ENCODE measurements around the gene CKAP5. TPM values are rescaled to one million over a fixed set of nuclear protein-coding genes. Genes with fewer than 3 reads are reported as not detected.

Gene CKAP5
- total RNA-seq, 1 experiment from 2014 or later, result 572 TPM

DNA sequence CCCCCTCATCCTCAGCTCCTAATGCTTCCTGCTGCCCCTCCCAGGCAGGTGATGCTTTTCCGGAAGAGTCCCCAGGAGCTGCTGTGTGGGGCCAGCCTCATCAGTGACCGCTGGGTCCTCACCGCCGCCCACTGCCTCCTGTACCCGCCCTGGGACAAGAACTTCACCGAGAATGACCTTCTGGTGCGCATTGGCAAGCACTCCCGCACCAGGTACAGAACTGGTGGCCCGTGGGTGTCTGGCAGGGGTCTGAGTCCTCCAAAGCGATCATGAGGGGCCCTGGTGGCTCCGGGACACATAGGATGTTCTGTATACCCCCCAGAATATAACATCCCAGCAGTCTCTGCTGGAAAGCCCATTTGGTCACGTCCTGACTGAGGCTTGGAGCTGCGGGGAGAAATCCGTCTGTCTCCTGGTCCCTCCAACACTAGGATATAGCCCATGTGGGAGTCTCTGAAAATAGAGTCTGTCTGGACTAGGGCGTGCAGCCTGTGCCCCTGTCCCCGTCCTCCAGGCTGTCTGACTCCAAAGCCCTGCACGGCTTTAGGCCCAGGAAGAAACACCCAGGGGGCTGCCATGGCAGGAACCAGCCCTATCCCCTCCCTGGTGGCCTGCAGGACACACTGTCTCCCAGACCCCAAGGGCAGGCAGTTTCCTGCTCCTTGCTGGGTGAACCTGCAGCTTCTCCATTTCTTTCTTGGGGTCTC lies 118.0 kb downstream of the CKAP5 start:
- no peak for DNase-seq (ENCODE audit: low spot score)
- intact Hi-C loops (cut with micrococcal nuclease; ENCODE audit: unreplicated experiment), result loop anchor here (10.0 kb wide), 1 partner anchor 343 kb away; the partner anchor contains the start of gene MDK
- Histone ChIP-seq H3K36me3 (ENCODE audit: insufficient read depth, low read length, poor library complexity, severe bottlenecking) (no peaks in the 10 kb centered on the region), H3K9me3 (ENCODE audit: low read depth, low read length, poor library complexity, severe bottlenecking) (no peaks in the 10 kb centered on the region), H3K27me3 (replicated peaks; ENCODE audit: insufficient read depth, low read depth, low read length, poor library complexity) (no peaks in the 10 kb centered on the region), H3K4me3 (ENCODE audit: low read depth, low read length, poor library complexity, severe bottlenecking) (no peak overlapping the region), H3K27ac (ENCODE audit: low read depth, low read length, poor library complexity, severe bottlenecking) (no peak overlapping the region), H3K4me1 (ENCODE audit: insufficient read depth, low read length, poor library complexity, severe bottlenecking) (no peaks in the 10 kb centered on the region)
- ChIA-PET POLR2A (ENCODE audit: low non-redundant PET) (no interaction called here), CTCF (no interaction called here)
- BruUV-seq (replicated peaks), result no TSS peak
- TF ChIP-seq EZH2 (IDR thresholded peaks at IDR 0.05; ENCODE audit: borderline replicate concordance, low read depth, low read length, poor library complexity, severe bottlenecking), result no peak
- TF ChIP-seq, protein P1, sequence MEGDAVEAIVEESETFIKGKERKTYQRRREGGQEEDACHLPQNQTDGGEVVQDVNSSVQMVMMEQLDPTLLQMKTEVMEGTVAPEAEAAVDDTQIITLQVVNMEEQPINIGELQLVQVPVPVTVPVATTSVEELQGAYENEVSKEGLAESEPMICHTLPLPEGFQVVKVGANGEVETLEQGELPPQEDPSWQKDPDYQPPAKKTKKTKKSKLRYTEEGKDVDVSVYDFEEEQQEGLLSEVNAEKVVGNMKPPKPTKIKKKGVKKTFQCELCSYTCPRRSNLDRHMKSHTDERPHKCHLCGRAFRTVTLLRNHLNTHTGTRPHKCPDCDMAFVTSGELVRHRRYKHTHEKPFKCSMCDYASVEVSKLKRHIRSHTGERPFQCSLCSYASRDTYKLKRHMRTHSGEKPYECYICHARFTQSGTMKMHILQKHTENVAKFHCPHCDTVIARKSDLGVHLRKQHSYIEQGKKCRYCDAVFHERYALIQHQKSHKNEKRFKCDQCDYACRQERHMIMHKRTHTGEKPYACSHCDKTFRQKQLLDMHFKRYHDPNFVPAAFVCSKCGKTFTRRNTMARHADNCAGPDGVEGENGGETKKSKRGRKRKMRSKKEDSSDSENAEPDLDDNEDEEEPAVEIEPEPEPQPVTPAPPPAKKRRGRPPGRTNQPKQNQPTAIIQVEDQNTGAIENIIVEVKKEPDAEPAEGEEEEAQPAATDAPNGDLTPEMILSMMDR (conservative IDR thresholded peaks at IDR 0.05; ENCODE audit: low read depth, low read length), result no peak

DNA sequence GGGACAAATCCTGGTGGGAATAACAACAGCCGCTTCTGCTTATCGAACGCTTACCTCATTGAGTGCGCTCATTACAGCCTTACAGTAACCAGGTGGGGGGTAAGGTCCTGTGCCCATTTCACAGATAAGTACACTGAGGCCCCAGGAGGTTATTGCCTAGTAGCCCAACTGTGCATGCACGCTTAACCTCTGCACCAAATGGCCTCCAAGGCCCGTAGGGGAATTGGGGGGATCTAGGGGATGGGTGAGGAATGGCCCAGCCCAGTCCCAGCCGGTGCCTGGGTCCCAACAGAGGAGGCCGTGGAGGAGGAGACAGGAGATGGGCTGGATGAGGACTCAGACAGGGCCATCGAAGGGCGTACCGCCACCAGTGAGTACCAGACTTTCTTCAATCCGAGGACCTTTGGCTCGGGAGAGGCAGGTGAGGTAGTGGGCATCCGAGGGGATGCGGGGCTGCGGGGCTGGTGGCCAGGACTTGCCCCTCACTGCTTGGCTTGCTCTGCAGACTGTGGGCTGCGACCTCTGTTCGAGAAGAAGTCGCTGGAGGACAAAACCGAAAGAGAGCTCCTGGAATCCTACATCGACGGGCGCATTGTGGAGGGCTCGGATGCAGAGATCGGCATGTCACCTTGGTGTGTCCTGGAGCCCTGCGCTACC lies 119.7 kb downstream of the CKAP5 start:
- Histone ChIP-seq H3K4me1 (ENCODE audit: insufficient read depth, low read length, poor library complexity, severe bottlenecking) (no peaks in the 10 kb centered on the region), H3K36me3 (ENCODE audit: insufficient read depth, low read length, poor library complexity, severe bottlenecking) (no peaks in the 10 kb centered on the region), H3K9me3 (ENCODE audit: low read depth, low read length, poor library complexity, severe bottlenecking) (no peaks in the 10 kb centered on the region), H3K27ac (ENCODE audit: low read depth, low read length, poor library complexity, severe bottlenecking) (no peak overlapping the region), H3K27me3 (replicated peaks; ENCODE audit: insufficient read depth, low read depth, low read length, poor library complexity) (no peaks in the 10 kb centered on the region), H3K4me3 (ENCODE audit: low read depth, low read length, poor library complexity, severe bottlenecking) (no peak overlapping the region)
- POLR2A ChIA-PET (ENCODE audit: low non-redundant PET), result no interaction called here
- no TSS peak for BruUV-seq (replicated peaks)
- TF ChIP-seq, protein P1 (conservative IDR thresholded peaks at IDR 0.05; ENCODE audit: low read depth, low read length), result no peak
- no peak for TF ChIP-seq EZH2 (IDR thresholded peaks at IDR 0.05; ENCODE audit: borderline replicate concordance, low read depth, low read length, poor library complexity, severe bottlenecking)
- intact Hi-C loops (cut with micrococcal nuclease; ENCODE audit: unreplicated experiment), result loop anchor here (10.0 kb wide), 1 partner anchor 342 kb away; the partner anchor contains the start of gene MDK
- CTCF ChIA-PET, result no interaction called here
- DNase-seq (ENCODE audit: low spot score), result no peak

DNA sequence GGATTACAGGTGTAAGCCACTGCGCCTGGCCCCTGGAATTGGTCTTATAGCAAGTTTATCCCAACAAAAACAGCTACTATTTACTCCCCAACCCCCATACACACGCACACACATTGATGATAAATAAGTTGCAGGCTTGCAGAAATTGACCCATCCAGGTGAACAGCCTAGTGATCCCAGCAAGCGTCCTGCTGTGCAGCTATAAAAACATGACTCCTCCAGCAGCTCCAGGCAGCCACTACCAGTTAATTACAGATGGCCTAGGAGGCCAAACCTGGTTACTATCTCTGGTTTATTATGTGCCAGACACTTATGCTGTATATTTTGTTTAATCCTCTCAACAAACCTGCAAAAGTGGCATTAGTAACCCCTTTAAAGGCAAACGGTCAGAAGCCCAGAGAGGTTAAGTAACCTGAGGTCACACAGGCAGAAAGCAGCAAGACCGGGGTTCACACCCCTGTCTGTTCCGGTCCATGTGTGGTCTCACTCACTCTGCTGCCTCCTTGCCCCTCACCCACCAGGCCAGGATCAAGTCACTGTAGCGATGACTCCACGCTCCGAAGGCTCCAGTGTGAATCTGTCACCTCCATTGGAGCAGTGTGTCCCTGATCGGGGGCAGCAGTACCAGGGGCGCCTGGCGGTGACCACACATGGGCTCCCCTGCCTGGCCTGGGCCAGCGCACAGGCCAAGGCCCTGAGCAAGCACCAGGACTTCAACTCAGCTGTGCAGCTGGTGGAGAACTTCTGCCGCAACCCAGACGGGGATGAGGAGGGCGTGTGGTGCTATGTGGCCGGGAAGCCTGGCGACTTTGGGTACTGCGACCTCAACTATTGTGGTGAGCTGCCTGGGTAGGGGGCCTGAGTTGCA lies 120.5 kb downstream of the CKAP5 start:
- ChIA-PET CTCF (interaction anchor here (0.7 kb wide), 1 partner anchor 448 kb away, joined by 6 read pairs; the partner anchor contains the start of gene CREB3L1), POLR2A (ENCODE audit: low non-redundant PET) (no interaction called here)
- BruUV-seq (replicated peaks), result no TSS peak
- Histone ChIP-seq H3K27me3 (replicated peaks; ENCODE audit: insufficient read depth, low read depth, low read length, poor library complexity) (no peaks in the 10 kb centered on the region), H3K4me3 (ENCODE audit: low read depth, low read length, poor library complexity, severe bottlenecking) (no peak overlapping the region), H3K36me3 (ENCODE audit: insufficient read depth, low read length, poor library complexity, severe bottlenecking) (no peaks in the 10 kb centered on the region), H3K27ac (ENCODE audit: low read depth, low read length, poor library complexity, severe bottlenecking) (no peak overlapping the region), H3K9me3 (ENCODE audit: low read depth, low read length, poor library complexity, severe bottlenecking) (no peaks in the 10 kb centered on the region), H3K4me1 (ENCODE audit: insufficient read depth, low read length, poor library complexity, severe bottlenecking) (no peaks in the 10 kb centered on the region)
- TF ChIP-seq EZH2 (IDR thresholded peaks at IDR 0.05; ENCODE audit: borderline replicate concordance, low read depth, low read length, poor library complexity, severe bottlenecking), result no peak
- TF ChIP-seq, protein P1 (conservative IDR thresholded peaks at IDR 0.05; ENCODE audit: low read depth, low read length), result no peak
- no peak for DNase-seq (ENCODE audit: low spot score)
- intact Hi-C loops (cut with micrococcal nuclease; ENCODE audit: unreplicated experiment), result loop anchor here (10.0 kb wide), 1 partner anchor 341 kb away; the partner anchor contains the start of gene MDK
